NCI-H2196 treated with DMSO at 0.1 percent for 48 hours (cell line): ENCODE data around the gene FPR2.
A peak's percentile ranks its signal among the peaks of the same experiment; 100 is the strongest.
"Not testable (repeated sequence)": the region's sequence is repeated elsewhere in the genome, so short reads cannot be mapped to it uniquely, and the experiment has no call there.

Source experiments
- DNase-seq: peaks from one replicate; lab custom pipeline; 2025; ENCODE audit not compliant: unreplicated experiment; lab: John Stamatoyannopoulos, UW

The FPR2 gene

DNA sequence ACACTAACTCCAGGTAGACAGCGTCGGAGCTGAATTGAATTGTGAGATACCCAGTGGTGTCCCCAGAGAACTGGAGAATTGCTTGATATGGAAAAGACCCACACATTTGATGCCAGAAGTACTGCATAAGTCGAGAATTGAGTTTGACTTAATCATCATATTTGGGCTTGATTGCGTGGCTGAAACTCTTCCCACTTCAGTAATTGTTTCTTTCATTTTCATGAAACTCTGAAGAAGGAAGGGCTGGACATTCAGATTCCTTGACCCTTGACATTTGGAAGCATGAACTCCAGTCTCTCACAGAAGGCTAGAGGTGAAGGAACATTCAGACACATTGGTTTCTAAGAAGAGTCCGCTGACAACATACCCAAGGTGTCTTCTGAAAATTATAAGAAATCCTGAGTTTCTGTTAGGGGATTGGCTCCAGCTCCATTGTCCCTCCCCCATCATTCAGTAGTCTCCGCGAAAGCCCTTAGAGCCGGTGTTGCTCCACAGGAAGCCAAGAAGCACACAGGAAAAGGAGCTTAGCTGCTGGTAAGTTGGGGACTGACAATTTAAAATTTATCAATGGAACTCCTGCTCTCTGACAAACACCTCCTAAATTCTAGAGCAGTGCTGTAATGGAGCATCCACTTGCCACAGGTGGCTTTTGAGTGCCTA is at the start of gene FPR2:
TSS of gene FPR2 (plus strand) at position 484 of the 660 bp plus-strand sequence. CDS start 7,479 bp downstream, outside the sequence.
- no peak for DNase-seq

DNA sequence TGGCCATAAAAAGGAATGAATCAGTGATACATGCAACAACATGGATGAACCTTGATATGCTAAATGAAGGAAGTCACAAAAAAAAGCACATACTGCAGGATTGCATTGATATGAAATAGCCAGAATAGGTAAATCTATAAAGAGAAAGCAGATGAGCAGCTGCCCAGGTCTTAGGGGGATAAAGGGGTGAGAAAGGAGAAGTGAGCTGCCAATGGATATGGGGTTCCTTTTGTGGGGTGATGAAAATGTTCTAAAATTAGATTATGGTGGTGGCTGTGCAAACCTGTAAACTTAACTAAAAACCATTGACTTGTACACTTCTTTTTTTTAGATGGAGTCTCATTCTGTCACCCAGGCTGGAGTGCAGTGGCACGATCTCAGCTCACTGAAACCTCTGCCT is 49.3 kb upstream of the FPR2 start:
- DNase-seq, result no peak

- DNase-seq, result peak; percentile 21
These were observed 48.4 kb upstream of the FPR2 start for GRCh38 chr19:51712461-51713081.

GRCh38 chr19:51713319-51714285 is 47.4 kb upstream of the FPR2 start:
- no peak for DNase-seq

DNA sequence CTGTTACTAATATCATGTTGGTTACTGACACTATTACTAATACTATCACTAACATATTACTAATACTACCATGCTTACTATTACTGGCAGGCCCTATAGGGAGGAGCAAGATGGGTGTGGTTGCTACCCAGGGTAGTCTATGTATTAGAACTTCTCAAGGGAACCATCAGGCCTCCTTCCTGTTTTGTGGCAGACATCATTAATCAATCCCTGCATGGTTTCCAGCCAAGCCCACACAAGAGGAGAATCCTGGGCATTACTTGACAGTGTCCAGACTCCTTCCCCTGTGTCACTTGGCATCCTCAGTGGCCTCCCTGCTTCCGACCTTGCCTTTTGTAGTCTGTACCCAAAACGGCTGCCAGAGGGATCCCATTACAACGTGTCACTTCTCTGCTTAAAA is 46.1 kb upstream of the FPR2 start:
- no peak for DNase-seq

DNA sequence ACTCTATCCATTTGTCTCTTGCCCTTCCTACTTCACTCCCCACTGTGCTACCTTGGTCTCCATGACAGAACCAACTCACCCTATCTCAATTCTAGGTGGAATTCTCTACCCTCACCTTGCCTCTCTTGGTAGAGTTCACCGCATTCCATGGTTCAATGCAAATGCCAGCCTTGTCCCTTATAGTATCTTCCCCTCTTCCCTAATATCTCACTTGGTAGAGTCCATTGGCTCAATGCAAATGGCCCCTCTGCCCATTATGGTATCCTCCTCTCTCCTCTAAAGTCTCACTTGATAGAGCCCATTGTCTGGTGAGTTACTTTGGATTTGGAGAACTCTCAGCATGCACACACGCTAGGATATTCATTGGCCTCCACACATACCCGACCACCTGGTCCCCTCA is 45.1 kb upstream of the FPR2 start:
- DNase-seq, result no peak

GRCh38 chr19:51716925-51717324 is 44.1 kb upstream of the FPR2 start:
- no peak for DNase-seq

DNA sequence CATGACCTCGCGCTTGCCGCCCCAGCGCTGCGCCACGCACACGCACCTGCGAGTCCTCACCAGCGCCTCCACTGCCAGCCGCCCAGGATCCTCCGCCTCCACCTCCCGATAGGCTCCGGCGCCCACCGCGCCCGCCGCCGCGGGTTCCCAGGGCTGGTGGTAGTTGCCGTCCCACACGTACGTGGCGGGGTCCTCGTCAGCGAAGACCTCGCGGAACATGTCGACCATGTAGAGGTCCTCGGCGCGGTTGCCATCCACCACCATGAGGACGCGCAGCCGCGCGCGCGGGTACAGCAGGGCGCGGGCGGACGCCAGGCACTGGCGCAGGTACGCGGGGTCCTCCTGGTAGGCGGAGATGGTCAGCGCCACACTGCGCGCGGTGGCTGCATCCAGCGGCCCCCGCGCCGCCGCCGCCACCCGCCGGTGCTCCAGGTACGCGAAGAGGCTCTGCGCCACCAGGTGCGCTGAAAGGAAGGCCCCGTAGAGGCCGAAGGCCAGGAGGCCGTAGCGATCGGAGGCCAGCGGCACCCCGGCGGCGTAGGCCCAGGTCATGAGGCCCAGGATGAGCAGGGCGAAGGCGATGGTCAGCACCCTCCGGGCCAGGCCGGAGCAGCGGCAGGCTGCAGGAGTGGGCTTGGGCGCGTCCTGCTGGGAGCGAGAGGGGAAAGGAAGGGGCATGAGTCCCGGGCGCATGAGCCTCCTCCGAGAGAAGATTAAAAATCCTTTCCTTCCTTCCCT is 41.6 kb upstream of the FPR2 start:
- DNase-seq, result no peak

- no peak for DNase-seq
These were observed 39.1 kb upstream of the FPR2 start for GRCh38 chr19:51721905-51722304.

DNA sequence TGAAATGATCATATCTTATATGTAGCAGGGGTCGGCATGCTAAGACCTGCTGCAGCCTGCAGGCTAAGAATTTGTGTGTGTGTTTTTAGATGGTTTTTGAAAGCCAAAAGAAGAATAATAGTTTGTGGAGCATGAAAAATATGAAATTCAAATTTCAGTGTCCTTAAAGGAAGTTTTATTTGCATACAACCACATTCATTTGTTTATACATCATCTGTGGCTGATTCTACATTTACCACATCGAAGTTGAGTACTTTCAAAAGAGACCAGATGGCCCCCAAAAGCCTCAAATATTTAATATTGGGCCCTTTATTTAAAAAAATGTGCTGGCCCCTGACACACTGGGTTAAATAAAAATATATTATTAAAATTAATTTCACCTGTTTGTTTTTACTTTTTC is 38.5 kb upstream of the FPR2 start:
- DNase-seq, result no peak

DNA sequence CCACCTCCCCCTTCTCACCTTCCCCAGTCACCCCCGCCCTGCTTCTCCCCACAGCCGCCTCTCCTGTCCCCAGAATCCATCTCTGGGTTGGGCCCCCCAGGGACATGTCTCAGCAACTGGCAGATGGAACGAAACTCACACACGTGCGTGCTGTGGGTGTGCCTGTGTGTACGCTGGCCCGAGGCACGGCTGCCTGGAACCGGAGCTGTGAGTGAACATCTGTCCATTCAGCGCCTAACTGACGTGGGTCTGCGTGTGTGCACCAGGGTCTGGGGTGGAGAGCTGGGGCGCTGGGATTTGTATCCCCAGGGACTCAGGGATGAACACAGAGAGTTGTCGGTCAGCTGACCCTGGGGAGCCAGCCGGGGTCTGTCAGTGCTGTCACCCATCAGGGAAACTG is 36.4 kb upstream of the FPR2 start:
- DNase-seq, result no peak

DNA sequence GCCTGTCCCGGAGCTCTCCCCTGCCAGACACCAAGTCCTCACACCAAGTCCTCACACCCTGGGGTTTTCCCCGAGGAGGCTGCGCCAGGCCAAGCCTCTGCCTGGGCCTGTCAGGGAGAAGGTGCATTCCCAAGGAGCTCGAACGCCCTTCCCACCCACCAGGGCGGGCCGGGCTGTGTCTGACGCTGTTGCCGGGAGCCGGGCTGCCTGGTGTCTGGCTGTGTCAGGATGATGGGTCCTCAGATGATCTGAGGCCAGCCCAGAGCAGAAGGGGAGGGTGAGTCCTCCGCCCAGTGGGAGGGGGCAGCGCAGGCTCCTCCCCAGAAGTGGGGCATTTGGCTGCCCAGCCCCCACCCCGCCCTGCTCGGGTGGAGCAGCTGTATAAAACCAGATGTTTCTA is 34.9 kb upstream of the FPR2 start:
- no peak for DNase-seq

DNA sequence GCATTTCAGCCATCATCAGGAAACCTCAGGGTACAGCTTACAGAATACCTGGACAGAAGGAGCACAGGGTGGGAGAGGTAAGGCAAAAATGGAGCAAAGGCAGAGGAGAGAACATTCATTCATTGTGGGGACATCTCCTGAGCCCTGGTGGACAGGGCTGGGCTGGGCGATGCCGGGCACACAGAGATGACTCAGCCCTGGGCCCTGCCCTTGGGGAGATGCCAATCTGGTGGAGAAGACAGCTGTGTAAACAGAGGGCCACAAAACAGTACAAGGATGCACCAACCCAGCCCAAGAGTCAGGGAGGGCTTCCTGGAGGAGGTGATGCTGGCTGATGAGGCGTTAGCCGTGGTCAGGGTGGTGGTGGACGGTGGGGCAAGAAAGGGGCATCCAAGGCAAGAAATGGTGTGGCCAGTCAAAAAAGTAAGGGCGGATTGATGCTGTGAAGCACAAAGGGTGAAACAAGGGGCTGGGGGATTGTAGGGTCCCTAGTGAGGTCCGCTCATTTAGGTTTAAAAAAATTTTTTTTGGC is 33.6 kb upstream of the FPR2 start:
- no peak for DNase-seq

GRCh38 chr19:51729781-51730180 is 31.2 kb upstream of the FPR2 start:
- no peak for DNase-seq

DNA sequence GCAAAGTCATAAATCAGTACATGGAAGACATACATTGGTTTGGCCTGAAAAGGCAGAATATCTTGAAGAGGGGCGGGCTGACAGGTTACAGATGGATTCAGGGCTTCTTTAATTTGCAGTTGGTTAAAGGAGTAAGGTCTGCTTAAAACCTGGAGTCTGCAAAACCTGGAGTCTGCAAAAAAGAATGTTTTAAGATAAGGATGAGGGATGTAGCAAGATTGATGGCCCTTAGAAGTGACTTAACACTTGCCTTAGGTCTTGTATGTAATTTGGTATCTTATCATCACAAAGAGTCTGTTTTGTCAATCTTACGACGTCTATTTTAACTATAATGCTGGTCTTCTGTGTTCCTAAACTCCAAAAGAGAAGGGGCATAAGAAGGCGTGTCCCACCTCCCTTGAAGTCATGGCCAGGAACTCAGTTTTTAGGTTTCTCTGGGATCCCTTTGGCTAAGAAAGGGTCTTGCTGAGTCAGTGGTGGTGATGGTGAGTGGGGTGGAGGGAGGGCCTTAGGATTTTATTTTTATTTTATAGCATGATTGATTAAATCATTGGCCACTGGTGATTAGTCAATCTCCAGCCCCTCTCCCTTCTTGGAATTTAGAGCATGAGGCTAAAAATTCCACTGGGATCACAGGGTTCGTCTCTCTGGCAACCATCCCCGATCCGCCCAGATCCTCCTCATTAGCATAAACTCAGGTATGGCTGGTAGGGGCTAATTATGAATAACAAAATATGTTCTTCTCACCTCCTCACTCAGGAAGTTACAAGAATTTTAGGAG is 27.0 kb upstream of the FPR2 start:
- DNase-seq, result no peak

GRCh38 chr19:51735759-51736449 is 25.1 kb upstream of the FPR2 start:
- DNase-seq, result no peak

GRCh38 chr19:51737389-51737788 is 23.6 kb upstream of the FPR2 start:
- DNase-seq, result no peak

- DNase-seq, result no peak
These were observed 23.1 kb upstream of the FPR2 start for GRCh38 chr19:51737924-51738323.

- not testable (repeated sequence) for DNase-seq
These were observed 22.5 kb upstream of the FPR2 start for GRCh38 chr19:51738523-51738922.
